Breast epithelium (tissue), 4 donors: ENCODE results near the gene RNF39. TPM values are rescaled to one million over a fixed set of nuclear protein-coding genes. Genes with fewer than 3 reads are reported as not detected.

Source experiments
- DNase-seq, 2 donors: peaks; one replicate each; pipeline ENCODE4 v3.0.0-alpha.2; 2019; ENCODE audit warnings: low spot score in 2 of 2
- H3K27ac ChIP-seq, 2 donors: fragments of 200-600 bp; sonication (generic) in 1 of 2; one replicate each; pipeline ENCODE4 v1.5.1; 2016 to 2019; ENCODE audit warnings: mild to moderate bottlenecking in 1 of 2
- H3K27me3 ChIP-seq, 2 donors: fragments of 200-600 bp; sonication (generic) in 1 of 2; one replicate each; pipeline versions ENCODE4 v1.5.1 to v1.6.0; 2017 to 2019; ENCODE audit warnings: control low read depth in 1 of 2, mild to moderate bottlenecking in 1 of 2
- H3K36me3 ChIP-seq: fragments of 200-600 bp; one replicate; pipeline ENCODE4 v1.5.1; 2019
- H3K4me1 ChIP-seq, 2 donors: fragments of 200-600 bp; sonication (generic); one replicate each; pipeline ENCODE4 v1.5.1; 2016 to 2019; ENCODE audit warnings: control low read depth in 1 of 2
- H3K4me3 ChIP-seq, 3 donors: fragments of 200-600 bp; sonication (generic); 1 replicate in 2 of 3; 2 replicates in 1 of 3; pipeline ENCODE4 v1.5.1; 2016 to 2019; ENCODE audit warnings: mild to moderate bottlenecking in 3 of 3, moderate library complexity in 2 of 3
- H3K9me3 ChIP-seq, 2 donors: fragments of 200-600 bp; sonication (generic) in 1 of 2; one replicate each; pipeline ENCODE4 v1.5.1; 2016 to 2019; ENCODE audit warnings: control low read depth in 1 of 2
- POLR2A ChIP-seq: fragments of 450-650 bp; IDR thresholded peaks from one replicate; pipeline ENCODE4 v1.6.1; 2016; ENCODE audit warnings: antibody characterized with exemption, mild to moderate bottlenecking, moderate library complexity
- POLR2AphosphoS5 ChIP-seq, 3 donors: sonication (generic); formaldehyde crosslinking; IDR thresholded peaks; one replicate each; pipeline ENCODE4 v1.6.1; 2017; ENCODE audit warnings: antibody characterized with exemption in 3 of 3
- intact Hi-C: fragments of 100-400 bp; cut with DNase I; formaldehyde crosslinking; loops from one replicate; pipeline ENCODE4 v1.15.1; 2023; ENCODE audit warnings: low total_unique reads
- total RNA-seq, 3 donors: library from RNA; depleted of rRNA; stranded (reverse); fragments of >200 nt; gene quantifications; one replicate each; pipeline ENCODE4 v1.1.0, GENCODE V29; 2016
- TF ChIP-seq, protein P1 (sequence below), 3 donors: fragments of 450-650 bp; IDR thresholded peaks; one replicate each; pipeline ENCODE4 v1.5.1; 2016 to 2017; ENCODE audit warnings: antibody characterized with exemption in 3 of 3, mild to moderate bottlenecking in 3 of 3, moderate library complexity in 3 of 3

RNF39 gene
- total RNA-seq, 3 donors from 2014 or later, result 11.1 to 40.0 TPM; not detected in 1

DNA sequence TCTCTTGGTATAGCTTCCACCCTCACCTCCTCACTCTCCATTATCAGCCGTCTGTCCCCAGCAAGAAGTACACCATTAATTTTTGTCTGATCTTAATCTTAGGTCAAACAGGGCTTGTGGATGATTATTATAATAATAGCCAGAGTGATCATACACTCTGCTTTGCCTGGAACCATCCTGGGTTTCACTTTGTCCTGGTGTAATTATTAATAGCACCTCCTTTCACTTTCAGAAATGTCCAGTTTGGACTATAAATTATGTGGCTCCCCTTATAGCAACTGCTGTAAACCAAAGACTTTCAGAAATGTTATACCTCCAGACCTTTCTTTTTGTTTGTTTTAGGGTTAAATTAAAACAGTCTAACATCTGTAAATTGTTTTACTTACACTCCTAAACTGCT lies 38.3 kb upstream of the RNF39 start:
- intact Hi-C loops, result no loop called here
- peaks cover 0 to 35% of the 10 kb centered on the region in 2 donors for H3K27me3 ChIP-seq

DNA sequence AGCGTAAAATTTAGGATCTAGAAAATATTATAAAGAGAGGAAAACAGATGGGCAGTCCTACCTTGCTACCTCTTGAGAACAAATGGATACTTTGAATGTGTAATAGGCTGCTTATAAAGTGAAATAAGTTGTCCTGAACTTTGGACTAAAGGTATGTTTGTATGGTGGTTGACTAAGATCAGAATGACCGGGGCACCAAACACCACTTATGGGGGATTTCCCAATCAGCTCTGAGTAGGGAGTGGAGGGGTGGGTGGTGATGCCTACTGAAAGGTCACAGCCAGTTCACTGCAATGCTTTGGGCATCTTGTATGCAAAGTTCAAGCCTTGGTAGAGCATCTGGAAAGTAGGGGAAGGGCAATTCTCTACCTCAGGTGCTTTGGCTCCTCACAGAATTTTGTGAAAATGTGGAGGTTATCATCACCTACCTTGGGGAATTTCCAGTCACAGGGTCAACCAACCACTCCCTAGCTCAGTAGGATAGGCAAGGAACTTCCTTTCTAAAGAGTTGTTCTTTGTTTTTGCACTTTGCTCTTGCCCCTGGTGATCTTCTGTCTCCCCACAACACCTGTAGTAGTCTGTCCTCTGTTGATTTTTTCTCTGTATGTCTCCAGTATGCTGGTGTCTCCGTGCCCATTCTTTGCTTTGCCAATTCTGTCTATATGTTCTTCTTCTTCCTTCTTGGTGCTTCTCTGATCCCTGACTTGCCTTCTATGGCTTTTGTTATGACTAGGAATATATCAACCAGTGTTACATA lies 37.6 kb upstream of the RNF39 start, which contains the start of gene TRIM31:
Gene TRIM31, minus strand, starts transcription at position 88 of the 757 bp plus-strand sequence. CDS start 285 bp downstream, outside the sequence.
- TF ChIP-seq POLR2A (no peak), POLR2AphosphoS5 (IDR thresholded peaks at IDR 0.05) (no peak)
- TF ChIP-seq, protein P1, sequence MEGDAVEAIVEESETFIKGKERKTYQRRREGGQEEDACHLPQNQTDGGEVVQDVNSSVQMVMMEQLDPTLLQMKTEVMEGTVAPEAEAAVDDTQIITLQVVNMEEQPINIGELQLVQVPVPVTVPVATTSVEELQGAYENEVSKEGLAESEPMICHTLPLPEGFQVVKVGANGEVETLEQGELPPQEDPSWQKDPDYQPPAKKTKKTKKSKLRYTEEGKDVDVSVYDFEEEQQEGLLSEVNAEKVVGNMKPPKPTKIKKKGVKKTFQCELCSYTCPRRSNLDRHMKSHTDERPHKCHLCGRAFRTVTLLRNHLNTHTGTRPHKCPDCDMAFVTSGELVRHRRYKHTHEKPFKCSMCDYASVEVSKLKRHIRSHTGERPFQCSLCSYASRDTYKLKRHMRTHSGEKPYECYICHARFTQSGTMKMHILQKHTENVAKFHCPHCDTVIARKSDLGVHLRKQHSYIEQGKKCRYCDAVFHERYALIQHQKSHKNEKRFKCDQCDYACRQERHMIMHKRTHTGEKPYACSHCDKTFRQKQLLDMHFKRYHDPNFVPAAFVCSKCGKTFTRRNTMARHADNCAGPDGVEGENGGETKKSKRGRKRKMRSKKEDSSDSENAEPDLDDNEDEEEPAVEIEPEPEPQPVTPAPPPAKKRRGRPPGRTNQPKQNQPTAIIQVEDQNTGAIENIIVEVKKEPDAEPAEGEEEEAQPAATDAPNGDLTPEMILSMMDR (IDR thresholded peaks at IDR 0.05), result no peak
- intact Hi-C loops, result no loop called here
- Histone ChIP-seq H3K4me1 (no peaks in the 10 kb centered on the region), H3K27ac (no peak within 1 kb of the TSS), H3K36me3 (no peaks in the 10 kb centered on the region), H3K9me3 (no peaks in the 10 kb centered on the region), H3K4me3 (no peak within 1 kb of the TSS), H3K27me3 (peaks cover 0 to 38% of the 10 kb centered on the region in 2 donors)
- DNase-seq, result no peak

More for the DNA sequence above, 38.3 kb upstream of the RNF39 start:
- H3K4me1 ChIP-seq, result no peaks in the 10 kb centered on the region
- no peak overlapping the region for H3K27ac ChIP-seq
- TF ChIP-seq, protein P1 (IDR thresholded peaks at IDR 0.05), result no peak
- TF ChIP-seq POLR2AphosphoS5 (IDR thresholded peaks at IDR 0.05) (no peak), POLR2A (no peak)
- DNase-seq, result no peak
- no peaks in the 10 kb centered on the region for H3K36me3 ChIP-seq
- no peaks in the 10 kb centered on the region for H3K9me3 ChIP-seq
- H3K4me3 ChIP-seq, result no peak overlapping the region

DNA sequence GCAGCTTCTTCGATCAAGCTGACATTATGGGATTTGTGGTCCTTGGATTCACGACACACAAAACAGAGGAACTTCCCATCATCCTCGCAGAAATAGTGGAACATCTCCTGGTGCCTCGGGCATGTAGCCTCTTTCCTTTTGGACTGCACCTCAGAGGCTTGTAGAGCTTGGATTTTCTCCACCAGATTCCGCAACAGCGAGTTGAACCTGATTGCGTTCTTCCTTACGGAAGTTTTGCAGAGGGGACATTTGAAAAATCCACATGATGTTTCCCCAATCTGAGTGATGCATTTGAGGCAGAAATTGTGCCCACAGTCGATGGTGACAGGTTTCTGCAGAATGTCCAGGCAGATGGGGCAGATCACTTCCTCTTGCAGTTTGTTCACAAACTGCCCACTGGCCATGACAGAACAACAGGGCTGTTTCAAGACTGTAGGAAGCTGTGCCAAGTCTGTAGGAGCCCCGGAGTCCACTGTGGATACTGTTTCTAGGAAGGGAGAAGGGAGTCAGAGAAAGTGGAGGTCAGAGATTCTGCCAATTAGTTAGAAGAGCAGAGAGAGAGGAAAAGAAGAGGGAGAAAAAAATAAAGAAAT lies 36.9 kb upstream of the RNF39 start:
- intact Hi-C loops, result no loop called here
- DNase-seq, result no peak
- no peaks in the 10 kb centered on the region for H3K9me3 ChIP-seq
- H3K4me1 ChIP-seq, result no peaks in the 10 kb centered on the region
- TF ChIP-seq POLR2A, result no peak
- TF ChIP-seq, protein P1 (IDR thresholded peaks at IDR 0.05), result no peak
- no peak for TF ChIP-seq POLR2AphosphoS5 (IDR thresholded peaks at IDR 0.05)
- H3K4me3 ChIP-seq, result no peak overlapping the region
- H3K36me3 ChIP-seq, result no peaks in the 10 kb centered on the region
- H3K27me3 ChIP-seq, result peaks cover 0 to 41% of the 10 kb centered on the region in 2 donors
- no peak overlapping the region for H3K27ac ChIP-seq

DNA sequence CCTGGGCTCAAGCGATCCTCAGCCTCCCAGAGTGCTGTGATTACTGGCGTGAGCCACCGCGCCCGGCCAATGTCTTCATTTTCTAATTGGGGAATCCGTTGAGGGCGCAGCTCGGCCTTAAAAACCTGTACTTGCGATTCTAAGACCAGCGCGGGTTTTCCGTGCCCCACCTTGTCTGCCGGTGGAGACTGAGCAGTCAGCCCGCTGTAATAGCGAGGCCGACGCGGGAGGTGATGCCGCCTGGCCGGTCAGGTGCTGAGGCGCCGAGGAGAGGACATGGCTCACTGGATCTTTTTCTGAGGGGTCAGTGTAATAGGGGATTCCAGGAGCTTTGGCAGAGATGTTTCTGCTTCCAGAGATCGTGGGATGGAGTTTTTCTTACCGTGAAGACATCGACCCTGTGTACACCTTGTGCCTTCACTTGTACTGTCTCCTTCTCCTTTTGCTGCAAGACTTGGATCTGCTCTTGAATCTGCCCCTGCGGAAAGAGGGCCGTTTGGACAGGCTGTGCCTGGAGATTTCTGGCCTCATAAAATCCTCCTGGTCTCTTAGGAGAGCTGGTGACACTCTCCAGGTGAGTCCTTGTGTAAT lies 35.8 kb upstream of the RNF39 start:
- intact Hi-C loops, result no loop called here
- TF ChIP-seq, protein P1 (IDR thresholded peaks at IDR 0.05), result no peak
- TF ChIP-seq POLR2A (no peak), POLR2AphosphoS5 (IDR thresholded peaks at IDR 0.05) (no peak)
- Histone ChIP-seq H3K4me3 (no peak overlapping the region), H3K4me1 (no peaks in the 10 kb centered on the region), H3K36me3 (no peaks in the 10 kb centered on the region), H3K27ac (no peak overlapping the region), H3K27me3 (peaks cover 0 to 38% of the 10 kb centered on the region in 2 donors), H3K9me3 (no peaks in the 10 kb centered on the region)
- DNase-seq, result no peak

DNA sequence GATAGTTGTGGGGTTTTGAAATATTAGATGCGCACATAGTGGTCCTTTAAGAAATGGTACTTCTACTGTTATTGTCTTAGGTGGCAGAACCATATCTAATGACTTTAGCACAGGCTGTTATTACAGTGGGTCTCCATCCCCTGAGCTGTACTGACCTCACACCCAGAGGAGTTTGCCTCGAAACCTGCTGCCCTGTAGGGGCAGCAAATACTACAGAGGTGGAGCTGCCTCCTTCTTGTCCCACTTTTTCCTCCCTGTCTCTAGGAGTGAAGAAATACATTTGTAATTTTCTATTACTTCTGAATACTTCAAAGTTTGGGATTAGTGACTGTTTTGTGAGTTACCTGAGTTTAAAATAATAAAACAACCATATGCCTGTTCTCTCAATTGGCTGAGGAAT lies 29.1 kb upstream of the RNF39 start:
- Histone ChIP-seq H3K9me3 (no peaks in the 10 kb centered on the region), H3K36me3 (no peaks in the 10 kb centered on the region), H3K4me1 (peaks cover 4 to 19% of the 10 kb centered on the region in 2 donors), H3K27ac (no peak overlapping the region), H3K27me3 (peaks cover 0 to 17% of the 10 kb centered on the region in 2 donors), H3K4me3 (no peak overlapping the region)
- TF ChIP-seq, protein P1 (IDR thresholded peaks at IDR 0.05), result no peak
- no peak for TF ChIP-seq POLR2AphosphoS5 (IDR thresholded peaks at IDR 0.05)
- TF ChIP-seq POLR2A, result no peak
- intact Hi-C loops, result loop anchor here (5.0 kb wide), 1 partner anchor 1403 kb away; no protein-coding TSS in a partner anchor
- DNase-seq, result no peak
